ENCODE data around the gene RIOX2. TPM values are rescaled to one million over a fixed set of nuclear protein-coding genes. Genes with fewer than 3 reads are reported as not detected.

Gene RIOX2
- total and polyA plus RNA-seq, 2 of the 8 experiments (the other 6 are each of a cell fraction or from before 2014, with no cell fraction given) = 3.8 to 16.4 TPM

GRCh38 chr3:97981886-97982285 lies 9.7 kb upstream of the RIOX2 start:
- DNase-seq (ENCODE audit: low read depth in 1 of 2, low spot score in 2 of 2) = no peak
- CTCF ChIA-PET (ENCODE audit: partially characterized antibody) = no interaction called here
- Histone ChIP-seq H4K20me1 (replicated peaks in 1 of 2; ENCODE audit: control insufficient read depth in 1 of 2, insufficient read depth in 2 of 2, low read length in 2 of 2) (no peaks in the 10 kb centered on the region), H3K4me2 (ENCODE audit: insufficient read depth in 1 of 2, low read depth in 2 of 2, low read length in 2 of 2) (no peak overlapping the region), H3K4me1 (replicated peaks in 1 of 4; ENCODE audit: control insufficient read depth in 3 of 4, insufficient read depth in 4 of 4, low read length in 3 of 4) (peaks cover 0 to 3% (median 0%) of the 10 kb centered on the region in 4 experiments; a peak in 2 of 7 replicates), H4K5ac (ENCODE audit: insufficient read length, low read depth, low read length) (no peak overlapping the region), H3K18ac (ENCODE audit: extremely low read depth, low read length) (no peak overlapping the region), H3K27ac (ENCODE audit: low read depth, low read length) (no peak overlapping the region), H4K8ac (ENCODE audit: extremely low read depth, insufficient read depth, low read length) (no peak overlapping the region), H2BK12ac (ENCODE audit: low read depth, low read length) (no peak overlapping the region), H3K9ac (replicated peaks in 1 of 4; ENCODE audit: extremely low read depth in 1 of 4, low read depth in 3 of 4, low read length in 3 of 4) (no peak overlapping the region), H3K23me2 (ENCODE audit: low read depth, low read length) (no peaks in the 10 kb centered on the region; the same call in 1 of the 2 replicates), H2BK15ac (ENCODE audit: low read length) (no peak overlapping the region), H3K4ac (replicated peaks; ENCODE audit: insufficient read length, low read depth, low read length) (no peak overlapping the region), H3K79me2 (ENCODE audit: control insufficient read depth in 1 of 2, insufficient read depth in 2 of 2, low read length in 2 of 2) (no peaks in the 10 kb centered on the region), H4K91ac (replicated peaks; ENCODE audit: insufficient read length, low read length) (no peak overlapping the region), H3K36me3 (ENCODE audit: control insufficient read depth in 2 of 4, insufficient read depth in 4 of 4, low read length in 3 of 4) (no peaks in the 10 kb centered on the region), H2AFZ (ENCODE audit: low read length) (no peak overlapping the region), H3K79me1 (ENCODE audit: low read depth, low read length) (no peaks in the 10 kb centered on the region), H3K27me3 (replicated peaks in 1 of 4; ENCODE audit: control insufficient read depth in 3 of 4, extremely low read depth in 1 of 4, insufficient read depth in 3 of 4, low read length in 3 of 4) (no peaks in the 10 kb centered on the region), H2AK5ac (ENCODE audit: low read depth, low read length) (no peak overlapping the region), H3K4me3 (ENCODE audit: extremely low read depth in 1 of 4, insufficient read depth in 2 of 4, low read depth in 3 of 4, low read length in 4 of 4) (no peak overlapping the region), H2BK120ac (replicated peaks; ENCODE audit: low read depth, low read length) (no peak overlapping the region), H2BK5ac (ENCODE audit: low read depth, low read length) (no peak overlapping the region), H3K23ac (ENCODE audit: insufficient read length) (no peak overlapping the region), H2BK20ac (ENCODE audit: low read length) (no peak overlapping the region), H3K56ac (replicated peaks; ENCODE audit: insufficient read length, low read depth, low read length) (no peak overlapping the region), H3K9me3 (ENCODE audit: insufficient read depth in 2 of 2, low read depth in 1 of 2, low read length in 1 of 2) (no peaks in the 10 kb centered on the region), H3K14ac (ENCODE audit: insufficient read length) (no peak overlapping the region)
- TF ChIP-seq TEAD4 (IDR thresholded peaks at IDR 0.05; ENCODE audit: low read depth, low read length) (no peak), SUZ12 (IDR thresholded peaks at IDR 0.05; ENCODE audit: low read length) (no peak)
- POLR2A ChIA-PET (ENCODE audit: partially characterized antibody) = interaction anchor here (1.0 kb wide), 1 partner anchor 9 kb away, joined by 3 read pairs; no protein-coding TSS in a partner anchor
- 83% methylated on average over 3 of the region's 3 CpGs; no CpG with 5 or more reads in 1 of the 2 experiments for WGBS, 2 experiments (ENCODE audit: extremely low coverage in 1 of 2, insufficient coverage in 1 of 2, insufficient read length in 1 of 2, insufficient replicate concordance in 2 of 2, low coverage in 1 of 2, low lambda C conversion rate in 2 of 2, missing lambda C conversion rate in 1 of 2)
- FAIRE-seq = no peak
